Peyer's patch (tissue), 4 donors: ENCODE data around the gene NEK7.

Experiments
- POLR2A ChIP-seq, 2 donors: fragments of 450-650 bp; IDR thresholded peaks; one replicate each; pipeline ENCODE4 v1.5.1; 2017; ENCODE audit warnings: antibody characterized with exemption in 2 of 2, mild to moderate bottlenecking in 2 of 2, moderate library complexity in 2 of 2
- TF ChIP-seq, protein P1 (sequence below), 6 experiments: fragments of 450-650 bp in 4 of 6; fragments of 200-600 bp in 2 of 6; sonication (generic) in 1 of 6; IDR thresholded peaks; one replicate each; pipeline ENCODE4 v1.5.1; 2017 to 2019; ENCODE audit warnings: antibody characterized with exemption in 6 of 6, mild to moderate bottlenecking in 3 of 6, moderate library complexity in 1 of 6

DNA sequence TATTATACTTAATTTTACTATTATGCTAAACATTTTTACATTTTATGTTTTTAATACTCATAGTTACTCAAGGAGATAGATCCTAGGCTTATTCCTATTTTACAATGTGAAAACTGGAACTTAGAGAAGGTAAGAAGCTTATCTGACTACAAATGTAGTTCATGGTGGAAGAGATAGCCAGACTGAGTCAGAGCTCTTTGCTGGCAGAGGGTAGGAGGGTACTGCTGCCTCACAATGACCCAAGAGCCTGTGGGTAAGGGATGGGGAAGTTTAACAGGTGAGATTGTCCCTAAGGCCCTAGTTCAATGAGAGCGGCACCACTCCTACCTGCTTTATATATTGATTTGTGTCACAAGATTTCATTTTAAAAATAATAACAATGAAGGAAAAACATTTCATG lies 34.1 kb upstream of the NEK7 start:
- no peak for TF ChIP-seq POLR2A (IDR thresholded peaks at IDR 0.05)
- TF ChIP-seq, protein P1, sequence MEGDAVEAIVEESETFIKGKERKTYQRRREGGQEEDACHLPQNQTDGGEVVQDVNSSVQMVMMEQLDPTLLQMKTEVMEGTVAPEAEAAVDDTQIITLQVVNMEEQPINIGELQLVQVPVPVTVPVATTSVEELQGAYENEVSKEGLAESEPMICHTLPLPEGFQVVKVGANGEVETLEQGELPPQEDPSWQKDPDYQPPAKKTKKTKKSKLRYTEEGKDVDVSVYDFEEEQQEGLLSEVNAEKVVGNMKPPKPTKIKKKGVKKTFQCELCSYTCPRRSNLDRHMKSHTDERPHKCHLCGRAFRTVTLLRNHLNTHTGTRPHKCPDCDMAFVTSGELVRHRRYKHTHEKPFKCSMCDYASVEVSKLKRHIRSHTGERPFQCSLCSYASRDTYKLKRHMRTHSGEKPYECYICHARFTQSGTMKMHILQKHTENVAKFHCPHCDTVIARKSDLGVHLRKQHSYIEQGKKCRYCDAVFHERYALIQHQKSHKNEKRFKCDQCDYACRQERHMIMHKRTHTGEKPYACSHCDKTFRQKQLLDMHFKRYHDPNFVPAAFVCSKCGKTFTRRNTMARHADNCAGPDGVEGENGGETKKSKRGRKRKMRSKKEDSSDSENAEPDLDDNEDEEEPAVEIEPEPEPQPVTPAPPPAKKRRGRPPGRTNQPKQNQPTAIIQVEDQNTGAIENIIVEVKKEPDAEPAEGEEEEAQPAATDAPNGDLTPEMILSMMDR (IDR thresholded peaks at IDR 0.05): no peak
